ENCODE data around the gene TRMT11. TPM values are rescaled to one million over a fixed set of nuclear protein-coding genes. Genes with fewer than 3 reads are reported as not detected.
"Not testable (repeated sequence)": the region's sequence is repeated elsewhere in the genome, so short reads cannot be mapped to it uniquely, and the experiment has no call there.

TRMT11 gene
- total RNA-seq, 2 donors from 2014 or later, result 39.5 to 44.1 TPM

- not testable (repeated sequence) for H3K9me3 Mint-ChIP-seq; H3K4me1 Mint-ChIP-seq; H3K27ac Mint-ChIP-seq; H3K4me3 Mint-ChIP-seq; H3K36me3 Mint-ChIP-seq (ENCODE audit: low read depth); ATAC-seq (replicated peaks); H3K27me3 Mint-ChIP-seq
These were observed 35.6 kb upstream of the TRMT11 start for GRCh38 chr6:125950716-125951115.

DNA sequence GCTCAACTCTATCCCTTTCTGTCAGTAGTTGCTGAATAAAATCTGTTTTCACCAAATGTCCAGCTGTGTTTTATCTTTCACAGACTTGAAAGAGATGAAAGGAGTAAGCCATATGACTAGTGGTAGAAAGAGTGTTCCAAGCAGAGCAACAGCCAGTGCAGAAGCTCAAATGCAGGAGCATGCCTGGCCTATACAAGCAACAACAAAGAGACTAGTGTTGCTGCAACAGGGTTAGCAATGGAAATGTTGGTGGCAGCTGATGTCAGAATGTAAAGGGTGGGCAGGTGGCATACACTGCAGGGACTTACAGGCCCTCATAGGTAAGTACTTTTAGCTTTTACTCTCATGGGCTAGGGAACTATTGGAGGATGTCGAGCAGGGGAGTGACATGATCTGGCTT, 35.0 kb upstream of the TRMT11 start:
- Mint-ChIP-seq H3K4me1 (peaks cover 2% of the 10 kb centered on the region), H3K27me3 (peaks cover 4% of the 10 kb centered on the region), H3K36me3 (ENCODE audit: low read depth) (no peaks in the 10 kb centered on the region), H3K9me3 (no peaks in the 10 kb centered on the region), H3K27ac (no peak overlapping the region), H3K4me3 (no peak overlapping the region)
- ATAC-seq (replicated peaks), result no peak

- H3K36me3 Mint-ChIP-seq (ENCODE audit: low read depth), result no peaks in the 10 kb centered on the region
- no peaks in the 10 kb centered on the region for H3K9me3 Mint-ChIP-seq
- no peak for ATAC-seq (replicated peaks)
- peaks cover 4% of the 10 kb centered on the region for H3K27me3 Mint-ChIP-seq
- H3K27ac Mint-ChIP-seq, result no peak overlapping the region
- no peaks in the 10 kb centered on the region for H3K4me1 Mint-ChIP-seq
- no peak overlapping the region for H3K4me3 Mint-ChIP-seq
These were observed 33.4 kb upstream of the TRMT11 start for GRCh38 chr6:125952764-125953501.

DNA sequence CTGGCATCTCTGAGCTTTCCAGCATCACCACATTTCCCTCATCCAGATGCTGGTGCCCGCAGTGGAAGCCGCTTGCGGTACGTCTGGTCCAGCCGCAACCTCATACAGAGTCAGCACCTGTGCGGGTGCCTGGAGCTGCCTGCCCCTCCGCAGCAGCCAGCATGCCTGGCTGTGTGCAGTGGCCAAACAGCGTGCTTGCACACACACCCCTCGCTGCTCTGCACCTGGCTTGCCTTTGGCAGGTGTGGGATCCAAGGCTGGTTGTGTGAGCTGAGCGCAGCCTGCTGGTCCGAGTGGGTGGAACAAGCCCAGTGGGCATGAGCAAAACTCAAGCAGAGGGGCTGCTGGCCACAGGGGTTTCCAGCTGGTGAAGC, 32.9 kb upstream of the TRMT11 start:
- Mint-ChIP-seq H3K4me1 (no peaks in the 10 kb centered on the region), H3K36me3 (ENCODE audit: low read depth) (no peaks in the 10 kb centered on the region), H3K27me3 (peaks cover 4% of the 10 kb centered on the region), H3K4me3 (no peak overlapping the region), H3K27ac (no peak overlapping the region), H3K9me3 (no peaks in the 10 kb centered on the region)
- no peak for ATAC-seq (replicated peaks)

DNA sequence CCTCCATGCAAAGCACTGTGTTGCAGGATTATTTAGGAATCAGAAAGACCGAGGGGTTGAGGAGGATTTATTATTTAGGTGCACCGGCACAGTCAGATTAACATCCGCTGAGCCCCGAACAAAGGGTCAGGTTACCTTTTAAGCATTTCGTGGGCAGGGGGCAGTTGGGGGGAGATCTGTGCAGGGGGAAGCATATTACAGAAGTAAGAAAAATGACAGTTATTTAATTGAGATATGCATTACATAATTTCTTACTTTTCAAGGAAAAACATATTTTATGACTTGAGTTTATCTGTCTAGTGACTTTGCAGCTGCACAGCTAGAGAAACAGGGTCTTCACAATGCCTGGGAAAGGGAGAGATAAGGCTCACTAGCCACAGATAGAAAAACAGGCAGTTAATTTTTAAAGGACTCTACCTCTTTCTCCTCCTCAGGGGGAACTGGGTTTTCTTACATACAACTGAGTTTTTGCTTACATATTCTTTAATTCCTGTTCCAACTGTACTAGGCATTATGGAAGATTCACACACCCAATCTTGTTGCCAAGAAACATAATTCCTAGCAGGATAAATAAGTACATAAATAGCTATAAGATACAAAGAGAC, 31.5 kb upstream of the TRMT11 start:
- Mint-ChIP-seq H3K4me1 (no peaks in the 10 kb centered on the region), H3K4me3 (peak overlapping the region; percentile 8), H3K9me3 (no peaks in the 10 kb centered on the region), H3K27ac (no peak overlapping the region), H3K27me3 (peaks cover 4% of the 10 kb centered on the region), H3K36me3 (ENCODE audit: low read depth) (no peaks in the 10 kb centered on the region)
- ATAC-seq (replicated peaks), result no peak

- Mint-ChIP-seq H3K4me1 (no peaks in the 10 kb centered on the region), H3K9me3 (no peaks in the 10 kb centered on the region), H3K36me3 (ENCODE audit: low read depth) (no peaks in the 10 kb centered on the region), H3K27ac (no peak overlapping the region), H3K4me3 (no peak overlapping the region), H3K27me3 (peaks cover 4% of the 10 kb centered on the region)
- no peak for ATAC-seq (replicated peaks)
These were observed 30.4 kb upstream of the TRMT11 start for GRCh38 chr6:125955973-125956372.

DNA sequence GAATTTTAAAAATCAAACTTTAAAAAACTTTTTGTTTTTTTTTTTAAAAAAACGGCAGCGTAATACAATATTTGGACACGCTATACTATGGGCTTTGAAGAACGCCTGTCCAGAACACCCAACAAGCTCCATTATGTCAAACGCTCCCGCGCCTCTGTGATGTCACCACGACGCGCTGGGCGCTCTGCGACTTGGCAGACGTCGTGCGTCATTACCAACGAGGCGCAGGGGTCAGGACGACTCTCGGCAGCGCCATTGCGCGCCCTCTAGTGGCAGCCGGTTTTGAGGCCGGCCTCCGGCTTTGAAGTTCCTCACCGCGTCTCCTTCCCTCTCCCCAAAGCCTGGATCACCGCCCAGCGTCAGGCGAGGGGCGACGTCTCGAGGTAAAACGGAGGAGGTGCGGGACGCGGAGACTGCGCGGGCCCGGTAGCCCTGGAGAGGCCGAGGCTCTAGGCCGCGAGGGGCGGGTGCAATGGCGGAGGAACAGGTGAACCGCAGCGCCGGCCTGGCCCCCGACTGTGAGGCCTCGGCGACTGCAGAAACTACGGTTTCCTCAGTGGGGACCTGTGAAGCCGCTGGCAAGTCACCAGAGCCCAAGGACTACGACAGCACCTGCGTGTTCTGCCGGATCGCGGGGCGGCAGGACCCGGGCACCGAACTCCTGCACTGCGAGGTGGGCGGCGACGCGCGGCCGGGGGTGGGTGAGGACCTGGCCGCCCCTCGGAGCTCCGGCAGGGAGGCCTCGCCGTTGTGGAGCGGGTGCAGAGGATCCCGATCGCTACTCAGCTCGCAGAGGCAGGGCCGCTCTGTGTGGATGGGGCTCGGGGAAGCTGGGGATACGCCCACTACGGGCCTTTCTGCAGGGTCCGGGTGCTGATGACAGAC, 29.6 kb upstream of the TRMT11 start, which contains the start of gene HINT3:
HINT3 (plus strand) TSS at position 265 of the 885 bp plus-strand sequence; CDS start at position 473, 208 bp downstream.
- no peak within 1 kb of the TSS for H3K4me3 Mint-ChIP-seq

GRCh38 chr6:125957391-125957693, 29.0 kb upstream of the TRMT11 start:
- ATAC-seq (replicated peaks), result no peak
- H3K4me1 Mint-ChIP-seq, result no peaks in the 10 kb centered on the region
- H3K9me3 Mint-ChIP-seq, result no peaks in the 10 kb centered on the region
- H3K27me3 Mint-ChIP-seq, result peaks cover 1% of the 10 kb centered on the region
- no peaks in the 10 kb centered on the region for H3K36me3 Mint-ChIP-seq (ENCODE audit: low read depth)
- no peak overlapping the region for H3K27ac Mint-ChIP-seq
- no peak overlapping the region for H3K4me3 Mint-ChIP-seq

More for the DNA sequence above, 29.6 kb upstream of the TRMT11 start, which contains the start of gene HINT3:
- H3K4me1 Mint-ChIP-seq, result no peaks in the 10 kb centered on the region
- peaks cover 4% of the 10 kb centered on the region for H3K27me3 Mint-ChIP-seq
- no peak within 1 kb of the TSS for H3K27ac Mint-ChIP-seq
- no peaks in the 10 kb centered on the region for H3K36me3 Mint-ChIP-seq (ENCODE audit: low read depth)
- ATAC-seq (replicated peaks), result peak; percentile 91
- H3K9me3 Mint-ChIP-seq, result no peaks in the 10 kb centered on the region

DNA sequence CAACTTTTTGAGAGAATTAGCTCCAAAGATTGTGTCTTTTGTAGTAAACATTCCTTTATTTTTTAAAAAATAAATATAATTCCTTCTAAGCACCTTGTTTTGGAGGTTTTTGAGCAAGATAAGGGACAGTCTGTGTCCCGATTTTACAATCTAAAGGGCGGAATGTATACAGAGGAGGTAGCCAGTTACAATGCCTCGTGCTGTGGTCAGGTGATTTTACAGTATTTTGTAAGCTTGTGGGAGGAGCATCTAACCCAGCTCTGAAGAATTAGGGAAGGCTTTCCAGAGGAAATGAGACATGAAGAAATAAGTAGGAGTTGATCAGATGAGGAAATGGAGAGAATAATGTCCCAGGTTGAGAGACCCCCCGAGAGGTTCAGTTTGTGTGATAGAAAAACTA, 28.5 kb upstream of the TRMT11 start:
- H3K4me1 Mint-ChIP-seq, result no peaks in the 10 kb centered on the region
- no peak for ATAC-seq (replicated peaks)
- no peaks in the 10 kb centered on the region for H3K36me3 Mint-ChIP-seq (ENCODE audit: low read depth)
- H3K4me3 Mint-ChIP-seq, result no peak overlapping the region
- no peaks in the 10 kb centered on the region for H3K9me3 Mint-ChIP-seq
- H3K27me3 Mint-ChIP-seq, result no peaks in the 10 kb centered on the region
- H3K27ac Mint-ChIP-seq, result no peak overlapping the region

GRCh38 chr6:125959041-125959440, 27.3 kb upstream of the TRMT11 start:
- Mint-ChIP-seq H3K4me3 (no peak overlapping the region), H3K9me3 (no peaks in the 10 kb centered on the region), H3K36me3 (ENCODE audit: low read depth) (no peaks in the 10 kb centered on the region), H3K27ac (no peak overlapping the region), H3K27me3 (no peaks in the 10 kb centered on the region), H3K4me1 (peaks cover 5% of the 10 kb centered on the region)
- no peak for ATAC-seq (replicated peaks)

- no peaks in the 10 kb centered on the region for H3K27me3 Mint-ChIP-seq
- H3K4me3 Mint-ChIP-seq, result no peak overlapping the region
- H3K27ac Mint-ChIP-seq, result no peak overlapping the region
- H3K9me3 Mint-ChIP-seq, result no peaks in the 10 kb centered on the region
- no peak for ATAC-seq (replicated peaks)
- peaks cover 5% of the 10 kb centered on the region for H3K4me1 Mint-ChIP-seq
- H3K36me3 Mint-ChIP-seq (ENCODE audit: low read depth), result no peaks in the 10 kb centered on the region
These were observed 25.2 kb upstream of the TRMT11 start for GRCh38 chr6:125961117-125961516.

GRCh38 chr6:125962900-125963497, 23.3 kb upstream of the TRMT11 start:
- no peak for ATAC-seq (replicated peaks)
- no peak overlapping the region for H3K27ac Mint-ChIP-seq
- H3K27me3 Mint-ChIP-seq, result no peaks in the 10 kb centered on the region
- no peak overlapping the region for H3K4me3 Mint-ChIP-seq
- peaks cover 15% of the 10 kb centered on the region for H3K36me3 Mint-ChIP-seq (ENCODE audit: low read depth)
- peaks cover 5% of the 10 kb centered on the region for H3K4me1 Mint-ChIP-seq
- H3K9me3 Mint-ChIP-seq, result no peaks in the 10 kb centered on the region

GRCh38 chr6:125963817-125964216, 22.5 kb upstream of the TRMT11 start:
- no peaks in the 10 kb centered on the region for H3K27me3 Mint-ChIP-seq
- H3K27ac Mint-ChIP-seq, result peak overlapping the region; percentile 28
- H3K4me3 Mint-ChIP-seq, result no peak overlapping the region
- H3K36me3 Mint-ChIP-seq (ENCODE audit: low read depth), result peaks cover 24% of the 10 kb centered on the region
- H3K4me1 Mint-ChIP-seq, result peaks cover 5% of the 10 kb centered on the region
- H3K9me3 Mint-ChIP-seq, result no peaks in the 10 kb centered on the region
- no peak for ATAC-seq (replicated peaks)

DNA sequence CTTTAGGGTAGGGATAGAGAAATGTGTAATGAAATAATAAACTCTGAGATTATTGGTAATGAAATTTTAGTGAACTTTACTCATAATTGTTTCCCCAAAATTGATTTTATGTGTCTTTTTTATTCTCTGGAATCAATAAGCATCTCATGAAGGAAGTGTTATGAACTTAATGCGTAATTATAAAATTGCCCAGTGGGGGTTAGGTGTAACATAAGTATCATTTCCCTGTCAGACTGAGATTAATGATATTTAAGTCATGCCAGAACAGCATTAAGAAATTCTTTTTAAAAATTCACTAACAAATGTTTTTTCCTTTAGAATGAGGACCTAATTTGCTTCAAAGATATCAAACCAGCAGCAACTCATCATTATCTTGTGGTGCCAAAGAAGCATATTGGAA, 19.8 kb upstream of the TRMT11 start:
- no peak for ATAC-seq (replicated peaks)
- no peaks in the 10 kb centered on the region for H3K27me3 Mint-ChIP-seq
- peaks cover 40% of the 10 kb centered on the region for H3K36me3 Mint-ChIP-seq (ENCODE audit: low read depth)
- H3K4me3 Mint-ChIP-seq, result no peak overlapping the region
- H3K27ac Mint-ChIP-seq, result no peak overlapping the region
- H3K9me3 Mint-ChIP-seq, result no peaks in the 10 kb centered on the region
- peaks cover 5% of the 10 kb centered on the region for H3K4me1 Mint-ChIP-seq

All from activated T-helper 17 cell treated with anti-CD3 and anti-CD28 coated beads, Interleukin-2, amount 50 U/mL, for 72 hours (primary cell).